ENCODE data around the gene TNFRSF14. TPM values are rescaled to one million over a fixed set of nuclear protein-coding genes. Genes with fewer than 3 reads are reported as not detected.

TNFRSF14 gene
- total RNA-seq, 2 experiments from 2014 or later, result 131 to 134 TPM

GRCh38 chr1:2554621-2555387, 1.4 kb upstream of the TNFRSF14 start:
- Mint-ChIP-seq H3K36me3 (peaks cover 9% of the 10 kb centered on the region), H3K27ac (peak overlapping the region; percentile 99), H3K9me3 (no peaks in the 10 kb centered on the region), H3K4me1 (peaks cover 22% of the 10 kb centered on the region), H3K27me3 (no peaks in the 10 kb centered on the region), H3K4me3 (peak overlapping the region; percentile 98)
- peak; percentile 74 for DNase-seq
- peak; percentile 19 for ATAC-seq (ENCODE audit: low read depth)
- POLR2A ChIA-PET, result interaction anchor here (2.4 to 11.0 kb wide), 7 partner anchors 8 to 139 kb away, joined by 10 to 231 read pairs (median 32); partner anchors contain the start of genes PANK4 and PRXL2B

- POLR2A ChIA-PET, result interaction anchor here (0.6 to 11.0 kb wide), 22 partner anchors 9 to 423 kb away, joined by 3 to 231 read pairs (median 6); partner anchors contain the start of genes FAAP20, MORN1, PANK4 and PEX10
- H3K9me3 Mint-ChIP-seq, result no peaks in the 10 kb centered on the region
- H3K4me3 Mint-ChIP-seq, result peak overlapping the region; percentile 98
- no peaks in the 10 kb centered on the region for H3K27me3 Mint-ChIP-seq
- H3K36me3 Mint-ChIP-seq, result peaks cover 9% of the 10 kb centered on the region
- H3K4me1 Mint-ChIP-seq, result peaks cover 22% of the 10 kb centered on the region
- ATAC-seq (ENCODE audit: low read depth) (peak; percentile 59), DNase-seq (peak; percentile 84)
- peak overlapping the region; percentile 99 for H3K27ac Mint-ChIP-seq
Observed at GRCh38 chr1:2555634-2556276, 416 bp upstream of the TNFRSF14 start.

- peaks cover 22% of the 10 kb centered on the region for H3K4me1 Mint-ChIP-seq
- ATAC-seq (ENCODE audit: low read depth), result peak; percentile 7
- peaks cover 12% of the 10 kb centered on the region for H3K36me3 Mint-ChIP-seq
Observed at GRCh38 chr1:2556678-2557481, 709 bp downstream of the TNFRSF14 start.

GRCh38 chr1:2557482-2558400, 1.6 kb downstream of the TNFRSF14 start:
- DNase-seq, result no peak
- no peak for ATAC-seq (ENCODE audit: low read depth)
- peak overlapping the region; percentile 98 for H3K4me3 Mint-ChIP-seq
- peak overlapping the region; percentile 99 for H3K27ac Mint-ChIP-seq
- POLR2A ChIA-PET, result interaction anchor here (0.8 to 11.0 kb wide), 12 partner anchors 7 to 142 kb away, joined by 3 to 231 read pairs (median 11); partner anchors contain the start of genes PANK4 and PRXL2B
- H3K36me3 Mint-ChIP-seq, result peaks cover 12% of the 10 kb centered on the region
- H3K4me1 Mint-ChIP-seq, result peaks cover 22% of the 10 kb centered on the region
- H3K27me3 Mint-ChIP-seq, result no peaks in the 10 kb centered on the region
- H3K9me3 Mint-ChIP-seq, result no peaks in the 10 kb centered on the region

More at GRCh38 chr1:2556678-2557481, 709 bp downstream of the TNFRSF14 start:
- Mint-ChIP-seq H3K4me3 (peak overlapping the region; percentile 98), H3K27me3 (no peaks in the 10 kb centered on the region), H3K27ac (peak overlapping the region; percentile 99), H3K9me3 (no peaks in the 10 kb centered on the region)
- DNase-seq, result peak; percentile 81
- POLR2A ChIA-PET, result interaction anchor here (0.8 to 11.0 kb wide), 21 partner anchors 8 to 424 kb away, joined by 3 to 231 read pairs (median 7); partner anchors contain the start of genes FAAP20, MORN1, PANK4 and PRXL2B

GRCh38 chr1:2558420-2558819, 2.2 kb downstream of the TNFRSF14 start:
- peaks cover 12% of the 10 kb centered on the region for H3K36me3 Mint-ChIP-seq
- POLR2A ChIA-PET, result interaction anchor here (0.8 to 11.0 kb wide), 5 partner anchors 12 to 27 kb away, joined by 3 to 231 read pairs (median 68); partner anchors contain the start of gene PRXL2B
- H3K27ac Mint-ChIP-seq, result peak overlapping the region; percentile 75
- no peaks in the 10 kb centered on the region for H3K27me3 Mint-ChIP-seq
- DNase-seq (no peak), ATAC-seq (ENCODE audit: low read depth) (no peak)
- peaks cover 22% of the 10 kb centered on the region for H3K4me1 Mint-ChIP-seq
- peak overlapping the region; percentile 98 for H3K4me3 Mint-ChIP-seq
- no peaks in the 10 kb centered on the region for H3K9me3 Mint-ChIP-seq

GRCh38 chr1:2558861-2559260, 2.7 kb downstream of the TNFRSF14 start:
- DNase-seq (no peak), ATAC-seq (ENCODE audit: low read depth) (no peak)
- POLR2A ChIA-PET, result interaction anchor here (1.5 to 11.0 kb wide), 4 partner anchors 12 to 27 kb away, joined by 4 to 231 read pairs (median 70); partner anchors contain the start of gene PRXL2B
- peak overlapping the region; percentile 75 for H3K27ac Mint-ChIP-seq
- H3K9me3 Mint-ChIP-seq, result no peaks in the 10 kb centered on the region
- H3K4me1 Mint-ChIP-seq, result peaks cover 20% of the 10 kb centered on the region
- no peaks in the 10 kb centered on the region for H3K27me3 Mint-ChIP-seq
- peaks cover 12% of the 10 kb centered on the region for H3K36me3 Mint-ChIP-seq
- peak overlapping the region; percentile 47 for H3K4me3 Mint-ChIP-seq

- Mint-ChIP-seq H3K4me1 (peaks cover 14% of the 10 kb centered on the region), H3K27ac (no peak overlapping the region), H3K9me3 (no peaks in the 10 kb centered on the region), H3K4me3 (no peak overlapping the region), H3K36me3 (peaks cover 12% of the 10 kb centered on the region), H3K27me3 (no peaks in the 10 kb centered on the region)
- no peak for ATAC-seq (ENCODE audit: low read depth)
- DNase-seq, result no peak
- POLR2A ChIA-PET, result interaction anchor here (1.5 to 11.0 kb wide), 5 partner anchors 11 to 26 kb away, joined by 4 to 231 read pairs (median 68); partner anchors contain the start of gene PRXL2B
Observed at GRCh38 chr1:2559509-2560298, 3.5 kb downstream of the TNFRSF14 start.

GRCh38 chr1:2560299-2561073, 4.3 kb downstream of the TNFRSF14 start:
- H3K4me3 Mint-ChIP-seq, result no peak overlapping the region
- no peak for ATAC-seq (ENCODE audit: low read depth)
- DNase-seq, result no peak
- no peaks in the 10 kb centered on the region for H3K9me3 Mint-ChIP-seq
- peaks cover 12% of the 10 kb centered on the region for H3K36me3 Mint-ChIP-seq
- H3K27me3 Mint-ChIP-seq, result no peaks in the 10 kb centered on the region
- peak overlapping the region; percentile 30 for H3K27ac Mint-ChIP-seq
- POLR2A ChIA-PET, result interaction anchor here (1.3 to 11.0 kb wide), 5 partner anchors 12 to 25 kb away, joined by 4 to 231 read pairs (median 4); partner anchors contain the start of gene PRXL2B
- peaks cover 11% of the 10 kb centered on the region for H3K4me1 Mint-ChIP-seq

- peaks cover 8% of the 10 kb centered on the region for H3K36me3 Mint-ChIP-seq
- POLR2A ChIA-PET, result interaction anchor here (1.3 to 11.0 kb wide), 5 partner anchors 13 to 24 kb away, joined by 4 to 231 read pairs (median 4); partner anchors contain the start of gene PRXL2B
- no peak for ATAC-seq (ENCODE audit: low read depth)
- no peaks in the 10 kb centered on the region for H3K27me3 Mint-ChIP-seq
- peak overlapping the region; percentile 77 for H3K27ac Mint-ChIP-seq
- no peak overlapping the region for H3K4me3 Mint-ChIP-seq
- no peak for DNase-seq
- no peaks in the 10 kb centered on the region for H3K9me3 Mint-ChIP-seq
- H3K4me1 Mint-ChIP-seq, result peaks cover 9% of the 10 kb centered on the region
Observed at GRCh38 chr1:2561446-2561845, 5.3 kb downstream of the TNFRSF14 start.

GRCh38 chr1:2561898-2562895, 6.0 kb downstream of the TNFRSF14 start:
- Mint-ChIP-seq H3K27ac (no peak overlapping the region), H3K36me3 (peaks cover 4% of the 10 kb centered on the region), H3K4me1 (peaks cover 9% of the 10 kb centered on the region), H3K4me3 (no peak overlapping the region), H3K27me3 (no peaks in the 10 kb centered on the region), H3K9me3 (no peaks in the 10 kb centered on the region)
- peak; percentile 46 for ATAC-seq (ENCODE audit: low read depth)
- POLR2A ChIA-PET, result interaction anchor here (1.5 to 11.0 kb wide), 3 partner anchors 12 to 23 kb away, joined by 4 to 231 read pairs (median 15); partner anchors contain the start of gene PRXL2B
- DNase-seq, result no peak

Data from activated naive CD8-positive, alpha-beta T cell treated with anti-CD3 and anti-CD28 coated beads, Interleukin-2, amount 10 ng/mL, durations not matched to agents 7 days and 5 days (primary cell).